Parathyroid adenoma (tissue), 2 donors: ENCODE data around the gene HRH3.

Source experiments
- H2AFZ ChIP-seq: fragments of 300-600 bp; sonication (generic); one replicate; pipeline ENCODE4 v1.7.0; 2017; ENCODE audit warnings: antibody characterized with exemption, mild to moderate bottlenecking
- H3K27ac ChIP-seq: fragments of 300-600 bp; sonication (generic); one replicate; pipeline ENCODE4 v1.7.0; 2017
- H3K27me3 ChIP-seq: fragments of 300-600 bp; sonication (generic); one replicate; pipeline ENCODE4 v1.7.0; 2017; ENCODE audit warnings: low read length; ENCODE audit not compliant: control insufficient read depth, insufficient read depth
- H3K36me3 ChIP-seq: fragments of 300-600 bp; sonication (generic); one replicate; pipeline ENCODE4 v1.7.0; 2017; ENCODE audit warnings: low read length; ENCODE audit not compliant: control insufficient read depth, insufficient read depth
- H3K4me1 ChIP-seq: fragments of 300-600 bp; sonication (generic); one replicate; pipeline ENCODE4 v1.7.0; 2017; ENCODE audit warnings: control low read depth
- H3K4me2 ChIP-seq: fragments of 300-600 bp; sonication (generic); one replicate; pipeline ENCODE4 v1.7.0; 2017; ENCODE audit warnings: low read length
- H3K4me3 ChIP-seq: fragments of 300-600 bp; sonication (generic); one replicate; pipeline ENCODE4 v1.7.0; 2017; ENCODE audit warnings: low read depth, low read length
- H3K79me2 ChIP-seq: fragments of 300-600 bp; sonication (generic); one replicate; pipeline ENCODE4 v1.7.0; 2017; ENCODE audit warnings: control low read depth
- H3K9ac ChIP-seq: fragments of 300-600 bp; sonication (generic); one replicate; pipeline ENCODE4 v1.7.0; 2017; ENCODE audit warnings: mild to moderate bottlenecking
- H3K9me3 ChIP-seq: fragments of 300-600 bp; sonication (generic); one replicate; pipeline ENCODE4 v1.7.0; 2017; ENCODE audit warnings: low read length; ENCODE audit not compliant: control insufficient read depth
- CTCF ChIP-seq: fragments of 300-600 bp; sonication (generic); IDR thresholded peaks from one replicate; pipeline ENCODE4 v1.7.0; 2017; ENCODE audit warnings: antibody characterized with exemption, mild to moderate bottlenecking
- donor health status: primary hyperparathyroidism.

Gene HRH3

GRCh38 chr20:62232770-62233645 is 12.9 kb upstream of the HRH3 start:
- no peaks in the 10 kb centered on the region for H3K36me3 ChIP-seq
- peaks cover 32% of the 10 kb centered on the region for H3K4me1 ChIP-seq
- no peaks in the 10 kb centered on the region for H3K27me3 ChIP-seq
- H2AFZ ChIP-seq = peak overlapping the region; percentile 17
- no peak overlapping the region for H3K4me2 ChIP-seq
- no peaks in the 10 kb centered on the region for H3K9me3 ChIP-seq
- H3K27ac ChIP-seq = no peak overlapping the region
- no peak overlapping the region for H3K9ac ChIP-seq
- H3K4me3 ChIP-seq = no peak overlapping the region
- H3K79me2 ChIP-seq = peaks cover 6% of the 10 kb centered on the region
- TF ChIP-seq CTCF = no peak

GRCh38 chr20:62232194-62232593 is 12.1 kb upstream of the HRH3 start:
- no peak overlapping the region for H3K9ac ChIP-seq
- H3K79me2 ChIP-seq = no peaks in the 10 kb centered on the region
- H3K27me3 ChIP-seq = no peaks in the 10 kb centered on the region
- H3K27ac ChIP-seq = no peak overlapping the region
- no peak overlapping the region for H3K4me3 ChIP-seq
- TF ChIP-seq CTCF = no peak
- H3K36me3 ChIP-seq = no peaks in the 10 kb centered on the region
- H3K4me1 ChIP-seq = peaks cover 34% of the 10 kb centered on the region
- H2AFZ ChIP-seq = peak overlapping the region; percentile 66
- H3K4me2 ChIP-seq = no peak overlapping the region
- no peaks in the 10 kb centered on the region for H3K9me3 ChIP-seq

- no peak overlapping the region for H2AFZ ChIP-seq
- no peak overlapping the region for H3K4me3 ChIP-seq
- peaks cover 34% of the 10 kb centered on the region for H3K4me1 ChIP-seq
- no peaks in the 10 kb centered on the region for H3K79me2 ChIP-seq
- H3K36me3 ChIP-seq = no peaks in the 10 kb centered on the region
- no peaks in the 10 kb centered on the region for H3K27me3 ChIP-seq
- no peak overlapping the region for H3K27ac ChIP-seq
- no peak overlapping the region for H3K9ac ChIP-seq
- no peak for TF ChIP-seq CTCF
- H3K9me3 ChIP-seq = no peaks in the 10 kb centered on the region
- H3K4me2 ChIP-seq = no peak overlapping the region
Observed at GRCh38 chr20:62231292-62231691, 11.2 kb upstream of the HRH3 start.

GRCh38 chr20:62230696-62231095 is 10.6 kb upstream of the HRH3 start:
- no peaks in the 10 kb centered on the region for H3K27me3 ChIP-seq

More at GRCh38 chr20:62230696-62231095, 10.6 kb upstream of the HRH3 start:
- no peak overlapping the region for H2AFZ ChIP-seq
- no peak overlapping the region for H3K4me3 ChIP-seq
- no peaks in the 10 kb centered on the region for H3K9me3 ChIP-seq
- no peaks in the 10 kb centered on the region for H3K79me2 ChIP-seq
- TF ChIP-seq CTCF = no peak
- H3K4me2 ChIP-seq = no peak overlapping the region
- H3K36me3 ChIP-seq = no peaks in the 10 kb centered on the region
- H3K27ac ChIP-seq = no peak overlapping the region
- peaks cover 33% of the 10 kb centered on the region for H3K4me1 ChIP-seq
- H3K9ac ChIP-seq = no peak overlapping the region
